GM12878 (cell line): ENCODE data around the gene C2. TPM values are rescaled to one million over a fixed set of nuclear protein-coding genes. Genes with fewer than 3 reads are reported as not detected.
"Not testable (repeated sequence)": the region's sequence is repeated elsewhere in the genome, so short reads cannot be mapped to it uniquely, and the experiment has no call there.

ENCODE experiments used
- ATAC-seq: fragments of 200-7000 bp; cut with Tn5 transposase; 3 replicates; pipeline ENCODE4 v1.9.1; 2020; ENCODE audit warnings: mild to moderate bottlenecking, moderate library complexity
- BruUV-seq: library from RNA; stranded (reverse); fragments of 400-500 nt; replicated peaks from 2 replicates; lab custom pipeline; 2021; lab: Mats Ljungman, UMichigan
- CTCF ChIA-PET: fragments of 300-600 bp; sonication (Branson Sonifier 250); formaldehyde crosslinking; extraction: SDS; loops from one replicate; lab custom pipeline; 2021; ENCODE audit warnings: inconsistent platforms; lab: Yijun Ruan, JAX
- POLR2A ChIA-PET: fragments of 350-600 bp; formaldehyde crosslinking; extraction: SDS; loops from one replicate; lab custom pipeline; 2021; ENCODE audit warnings: inconsistent platforms; lab: Charles Lee
- RAD21 ChIA-PET: fragments of 300-600 bp; sonication (Branson Sonifier 250); formaldehyde crosslinking; loops from one replicate; lab custom pipeline; 2023; ENCODE audit warnings: antibody characterized with exemption; ENCODE audit not compliant: unreplicated experiment; lab: Charles Lee
- SMC1A ChIA-PET: fragments of 300-600 bp; sonication (Branson Sonifier 250); formaldehyde crosslinking; loops from one replicate; lab custom pipeline; 2023; ENCODE audit not compliant: unreplicated experiment, uncharacterized antibody; lab: Charles Lee
- DNase-seq: peaks from one replicate; pipeline ENCODE4 v3.0.0-alpha.2; 2011; ENCODE audit warnings: low read depth, low spot score
- FAIRE-seq: peaks from 3 replicates; lab custom pipeline; 2011; peaks lifted over from hg19 to GRCh38; lab: Jason Lieb, UNC
- H2AFZ ChIP-seq: 2 replicates; pipeline ENCODE4 v1.6.0; 2011; ENCODE audit warnings: low read depth, low read length, control low read depth; ENCODE audit not compliant: control insufficient read depth
- H3K27ac ChIP-seq: 2 replicates; pipeline ENCODE4 v1.5.1; 2011; ENCODE audit warnings: control low read depth; ENCODE audit not compliant: control insufficient read depth, insufficient read depth
- H3K27me3 ChIP-seq, 2 experiments: replicated peaks in 1 of 2; 2 replicates each; pipeline versions ENCODE4 v1.6.0 to v1.6.1; 2011; ENCODE audit warnings: low read length in 1 of 2; ENCODE audit not compliant: control insufficient read depth in 2 of 2, insufficient read depth in 2 of 2
- H3K36me3 ChIP-seq, 2 experiments: 2 replicates each; pipeline ENCODE4 v1.5.1; 2011; ENCODE audit warnings: low read length in 1 of 2; ENCODE audit not compliant: control insufficient read depth in 2 of 2, insufficient read depth in 2 of 2
- H3K4me1 ChIP-seq: 2 replicates; pipeline ENCODE4 v1.6.1; 2011; ENCODE audit warnings: mild to moderate bottlenecking, low read length, moderate library complexity, mixed read lengths; ENCODE audit not compliant: control insufficient read depth, insufficient read depth
- H3K4me2 ChIP-seq: 2 replicates; pipeline ENCODE4 v1.6.0; 2011; ENCODE audit warnings: control low read depth; ENCODE audit not compliant: control insufficient read depth, insufficient read depth
- H3K4me3 ChIP-seq: fragments of 200-600 bp; sonication (generic); 2 replicates; pipeline ENCODE4 v1.5.1; 2016
- H3K79me2 ChIP-seq: 2 replicates; pipeline ENCODE4 v1.6.0; 2011; ENCODE audit warnings: low read length; ENCODE audit not compliant: control insufficient read depth, insufficient read depth
- H3K9ac ChIP-seq: 2 replicates; pipeline ENCODE4 v1.8.0; 2011; ENCODE audit warnings: low read length, control low read depth, mixed read lengths; ENCODE audit not compliant: control insufficient read depth, insufficient read depth
- H3K9me3 ChIP-seq: replicated peaks from 3 replicates; pipeline ENCODE4 v1.5.1; 2011; ENCODE audit warnings: mild to moderate bottlenecking, low read length; ENCODE audit not compliant: control insufficient read depth, insufficient read depth
- H4K20me1 ChIP-seq: 2 replicates; pipeline ENCODE4 v1.6.0; 2011; ENCODE audit not compliant: control insufficient read depth, insufficient read depth
- ATF7 ChIP-seq: fragments of 450-650 bp; IDR thresholded peaks from 2 replicates; pipeline ENCODE4 v1.6.1; 2016; ENCODE audit warnings: low read depth, mild to moderate bottlenecking
- CBFB ChIP-seq: IDR thresholded peaks from 2 replicates; pipeline ENCODE4 v1.6.1; 2016; ENCODE audit warnings: antibody characterized with exemption, low read depth
- CEBPB ChIP-seq, 2 experiments: fragments of 150-350 bp in 1 of 2; IDR thresholded peaks; 2 replicates each; pipeline ENCODE4 v1.6.1; 2012 to 2014; ENCODE audit warnings: low read depth in 2 of 2, low read length in 2 of 2, borderline replicate concordance in 1 of 2, inconsistent platforms in 1 of 2
- CREM ChIP-seq: IDR thresholded peaks from 2 replicates; pipeline ENCODE4 v1.6.1; 2014; ENCODE audit warnings: antibody characterized with exemption, low read depth
- EED ChIP-seq: sonication (generic); IDR thresholded peaks from 2 replicates; pipeline ENCODE4 v1.6.1; 2016; ENCODE audit warnings: antibody characterized with exemption, low read depth
- EP300 ChIP-seq, 2 experiments: fragments of 150-350 bp in 1 of 2; IDR thresholded peaks; 2 replicates each; pipeline ENCODE4 v1.6.1; 2011 to 2012; ENCODE audit warnings: low read depth in 2 of 2, low read length in 2 of 2, borderline replicate concordance in 1 of 2, improper control_type of control experiment in 1 of 2, inconsistent platforms in 1 of 2; ENCODE audit not compliant: control insufficient read depth in 1 of 2
- GATAD2B ChIP-seq: fragments of 450-650 bp; conservative IDR thresholded peaks from 2 replicates; pipeline ENCODE4 v1.6.1; 2017; ENCODE audit warnings: low read depth, mild to moderate bottlenecking, moderate library complexity
- IKZF2 ChIP-seq, 2 experiments: fragments of 450-650 bp; IDR thresholded peaks; 2 replicates each; pipeline ENCODE4 v1.6.1; 2017; ENCODE audit warnings: mild to moderate bottlenecking in 2 of 2, moderate library complexity in 2 of 2
- IRF4 ChIP-seq: IDR thresholded peaks from 2 replicates; pipeline ENCODE4 v1.6.1; 2011; ENCODE audit warnings: low read depth, low read length
- MAX ChIP-seq: IDR thresholded peaks from 2 replicates; pipeline ENCODE4 v1.6.1; 2012; ENCODE audit warnings: low read depth, low read length, improper control_type of control experiment
- MEF2A ChIP-seq: IDR thresholded peaks from 2 replicates; pipeline ENCODE4 v1.6.1; 2011; ENCODE audit warnings: low read depth, mild to moderate bottlenecking, low read length, moderate library complexity; ENCODE audit not compliant: insufficient read depth
- MEF2B ChIP-seq: fragments of 450-650 bp; IDR thresholded peaks from 2 replicates; pipeline ENCODE4 v1.6.1; 2018; ENCODE audit warnings: mild to moderate bottlenecking, moderate library complexity; ENCODE audit not compliant: partially characterized antibody, poor library complexity, severe bottlenecking
- MYC ChIP-seq: IDR thresholded peaks from 2 replicates; pipeline ENCODE4 v1.6.1; 2011; ENCODE audit warnings: mild to moderate bottlenecking, low read length, moderate library complexity, inconsistent platforms; ENCODE audit not compliant: insufficient read depth, insufficient replicate concordance, insufficient read length, severe bottlenecking
- NBN ChIP-seq: fragments of 450-650 bp; IDR thresholded peaks from 2 replicates; pipeline ENCODE4 v1.6.1; 2016
- PAX8 ChIP-seq: fragments of 450-650 bp; IDR thresholded peaks from 2 replicates; pipeline ENCODE4 v1.6.1; 2017; ENCODE audit warnings: mild to moderate bottlenecking, moderate library complexity
- RUNX3 ChIP-seq: IDR thresholded peaks from 2 replicates; pipeline ENCODE4 v1.6.1; 2012; ENCODE audit warnings: low read length, inconsistent platforms
- SMAD1 ChIP-seq: fragments of 450-650 bp; IDR thresholded peaks from 2 replicates; pipeline ENCODE4 v1.6.1; 2018; ENCODE audit warnings: mild to moderate bottlenecking, low read depth; ENCODE audit not compliant: partially characterized antibody
- STAT1 ChIP-seq: fragments of 450-650 bp; conservative IDR thresholded peaks from 2 replicates; pipeline ENCODE4 v1.6.1; 2014; ENCODE audit warnings: antibody characterized with exemption, mild to moderate bottlenecking
- TBL1XR1 ChIP-seq: IDR thresholded peaks from 2 replicates; pipeline ENCODE4 v1.6.1; 2012; ENCODE audit warnings: low read depth, low read length, improper control_type of control experiment
- WRNIP1 ChIP-seq: IDR thresholded peaks from 2 replicates; pipeline ENCODE4 v1.6.1; 2011; ENCODE audit warnings: low read depth, low read length, improper control_type of control experiment, borderline replicate concordance
- ZBED1 ChIP-seq: IDR thresholded peaks from 2 replicates; pipeline ENCODE4 v1.6.1; 2016; ENCODE audit warnings: borderline replicate concordance
- WGBS: methylation state at CpG from one replicate; pipeline ENCODE4 v1.1.6; 2016; ENCODE audit warnings: low lambda C conversion rate; ENCODE audit not compliant: insufficient replicate concordance, insufficient coverage; ENCODE audit errors: missing lambda C conversion rate; 5-methylcytosine and 5-hydroxymethylcytosine counted together
- in situ Hi-C: fragments of 300-500 bp; cut with MboI; formaldehyde crosslinking; loops from 9 replicates; pipeline ENCODE4 v1.14.3; 2018; ENCODE audit warnings: mixed read lengths
- intact Hi-C: fragments of 100-400 bp; cut with micrococcal nuclease; formaldehyde crosslinking; loops from one replicate; pipeline ENCODE4 v1.14.2; 2022; ENCODE audit not compliant: unreplicated experiment
- polyA plus RNA-seq, 11 experiments: library from polyadenylated mRNA; depleted of rRNA in 4 of 11; unstranded in 6 of 11; stranded (reverse) in 5 of 11; fragments of >200 nt; fragmentation: Nextera tagmentation in 4 of 11; fragmentation: Illumina TruSeq in 1 of 11; extraction: Ambion mirVana in 4 of 11; extraction: Trizol in 1 of 11; gene quantifications; 1 replicate in 1 of 11; 2 replicates in 10 of 11; pipeline versions ENCODE4 v1.2.1 to v1.2.3, GENCODE V29; 2011 to 2016; ENCODE audit warnings: inconsistent platforms in 2 of 11, missing spikeins in 2 of 11, low read depth in 1 of 11
- total RNA-seq, 4 experiments: library from RNA; depleted of rRNA in 3 of 4; stranded (reverse); fragments of >200 nt in 3 of 4; fragmentation: Illumina TruSeq in 1 of 4; extraction: Trizol in 1 of 4; gene quantifications; 2 replicates each; pipeline versions ENCODE4 v1.2.1 to v1.2.3, GENCODE V29; 2013 to 2021
- TF ChIP-seq, protein P1 (sequence below): IDR thresholded peaks from 2 replicates; pipeline ENCODE4 v1.6.1; 2012; ENCODE audit warnings: low read length, inconsistent platforms

The C2 gene
- total and polyA plus RNA-seq, 10 of the 15 experiments (the other 5 are each of a cell fraction or from before 2014, with no cell fraction given): 0.06 to 0.97 (median 0.21) TPM; not detected in 5

- peak in 1 of 2 experiments; percentile 51; a peak in 1 of 4 replicates for TF ChIP-seq EP300 (IDR thresholded peaks at IDR 0.05; ENCODE audit: borderline replicate concordance in 1 of 2, control insufficient read depth in 1 of 2, low read depth in 2 of 2, low read length in 2 of 2)
- no peak for TF ChIP-seq WRNIP1
- peak; percentile 74 for TF ChIP-seq CREM
- no peak for TF ChIP-seq NBN
- TF ChIP-seq, protein P1, sequence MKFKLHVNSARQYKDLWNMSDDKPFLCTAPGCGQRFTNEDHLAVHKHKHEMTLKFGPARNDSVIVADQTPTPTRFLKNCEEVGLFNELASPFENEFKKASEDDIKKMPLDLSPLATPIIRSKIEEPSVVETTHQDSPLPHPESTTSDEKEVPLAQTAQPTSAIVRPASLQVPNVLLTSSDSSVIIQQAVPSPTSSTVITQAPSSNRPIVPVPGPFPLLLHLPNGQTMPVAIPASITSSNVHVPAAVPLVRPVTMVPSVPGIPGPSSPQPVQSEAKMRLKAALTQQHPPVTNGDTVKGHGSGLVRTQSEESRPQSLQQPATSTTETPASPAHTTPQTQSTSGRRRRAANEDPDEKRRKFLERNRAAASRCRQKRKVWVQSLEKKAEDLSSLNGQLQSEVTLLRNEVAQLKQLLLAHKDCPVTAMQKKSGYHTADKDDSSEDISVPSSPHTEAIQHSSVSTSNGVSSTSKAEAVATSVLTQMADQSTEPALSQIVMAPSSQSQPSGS: peak; percentile 82
- no peak for TF ChIP-seq MYC
- TF ChIP-seq ZBED1: peak; percentile 75; the same call in 1 of the 2 replicates
- TF ChIP-seq IRF4: peak; percentile 91
- TF ChIP-seq GATAD2B: no peak
- TF ChIP-seq CBFB: 0 out of 2 replicates have a peak, but pooled peaks have one; percentile 40
- TF ChIP-seq PAX8: no peak
- TF ChIP-seq ATF7: peak; percentile 46; the same call in 1 of the 2 replicates
- TF ChIP-seq MEF2A: peak; percentile 88
- TF ChIP-seq CEBPB (IDR thresholded peaks at IDR 0.05; ENCODE audit: borderline replicate concordance in 1 of 2, low read depth in 2 of 2, low read length in 2 of 2): no peak
- 0 out of 2 replicates have a peak, but pooled peaks have one; percentile 31 for TF ChIP-seq TBL1XR1
- TF ChIP-seq RUNX3: peak; percentile 86
- TF ChIP-seq MEF2B: peak; percentile 53
- TF ChIP-seq SMAD1: no peak
- TF ChIP-seq IKZF2 (IDR thresholded peaks at IDR 0.05): peak; percentile 44 to 60
- no peak for TF ChIP-seq MAX
- peak; percentile 70 for TF ChIP-seq EED
- no peak for TF ChIP-seq STAT1
Measured at GRCh38 chr6:31908791-31909190, 18.7 kb upstream of the C2 start (continued).

DNA sequence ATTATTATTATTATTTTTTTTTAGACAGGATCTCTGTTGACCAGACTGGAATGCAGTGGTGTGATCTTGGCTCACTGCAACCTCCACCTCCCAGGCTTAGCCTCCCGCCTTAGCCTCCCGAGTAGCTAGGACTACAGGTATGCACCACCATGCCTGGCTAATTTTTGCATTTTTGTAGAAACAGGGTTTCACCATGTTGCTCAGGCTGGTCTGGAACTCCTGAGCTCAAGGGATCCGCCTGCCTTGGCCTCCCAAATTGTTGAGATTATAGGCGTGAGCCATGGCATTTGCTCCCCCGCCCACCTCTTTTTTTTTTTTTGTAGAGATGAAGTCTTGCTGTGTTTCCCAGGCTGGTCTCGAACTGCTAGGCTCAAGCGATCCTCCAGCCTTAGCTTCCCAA lies 18.2 kb upstream of the C2 start:
- ATAC-seq, H2AFZ ChIP-seq, in situ Hi-C loops, H3K9ac ChIP-seq, H3K27me3 ChIP-seq, FAIRE-seq, BruUV-seq, DNase-seq, H3K27ac ChIP-seq, H3K4me2 ChIP-seq, RAD21 ChIA-PET, H3K9me3 ChIP-seq, H3K79me2 ChIP-seq, H4K20me1 ChIP-seq, H3K4me3 ChIP-seq, H3K36me3 ChIP-seq: not testable (repeated sequence)
- intact Hi-C loops: loop anchor here (10.0 kb wide), 1 partner anchor 364 kb away; the partner anchor contains the start of genes ATP6V1G2, DDX39B and NFKBIL1
- 24% methylated on average over 7 of the region's 7 CpGs for WGBS
- SMC1A ChIA-PET: interaction anchor here (1.0 kb wide), 1 partner anchor 71 kb away, joined by 4 read pairs; no protein-coding TSS in a partner anchor
- peaks cover 25% of the 10 kb centered on the region for H3K4me1 ChIP-seq
- CTCF ChIA-PET: interaction anchor here (0.6 to 1.1 kb wide), 5 partner anchors 12 to 299 kb away, joined by 3 to 8 read pairs (median 4); partner anchors contain the start of gene SLC44A4
- POLR2A ChIA-PET: interaction anchor here (0.6 to 0.8 kb wide), 3 partner anchors 80 to 678 kb away, joined by 3 to 4 read pairs (median 4); no protein-coding TSS in a partner anchor
